GM21447 (cell line): ENCODE measurements around the gene CDC42BPA.
"Not testable (repeated sequence)": the region's sequence is repeated elsewhere in the genome, so short reads cannot be mapped to it uniquely, and the experiment has no call there.

Source experiments
- ATAC-seq: cut with Tn5 transposase; IDR thresholded peaks from one replicate; pipeline ENCODE4 v1.9.1; 2021; ENCODE audit not compliant: unreplicated experiment

CDC42BPA gene

DNA sequence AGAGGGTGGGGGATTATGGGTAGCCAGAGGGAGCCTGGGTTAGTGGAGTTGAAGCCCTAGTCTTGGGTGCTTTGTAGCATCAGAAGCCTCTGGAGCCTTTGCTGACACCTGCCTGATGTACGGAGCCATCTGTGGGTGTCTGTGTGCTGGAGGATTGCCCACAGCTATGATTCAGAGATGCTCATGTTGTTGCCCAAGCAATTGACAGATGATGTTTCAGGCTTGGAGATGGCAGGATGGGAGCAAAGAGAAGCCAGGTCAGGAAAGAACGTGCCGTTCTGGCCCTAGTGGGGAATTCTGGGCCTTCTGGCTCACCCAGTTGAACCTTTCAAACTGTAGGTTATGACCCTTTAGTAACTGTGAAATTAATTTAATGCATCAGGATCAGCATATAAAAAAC, 350.6 kb downstream of the CDC42BPA start:
- ATAC-seq: no peak

DNA sequence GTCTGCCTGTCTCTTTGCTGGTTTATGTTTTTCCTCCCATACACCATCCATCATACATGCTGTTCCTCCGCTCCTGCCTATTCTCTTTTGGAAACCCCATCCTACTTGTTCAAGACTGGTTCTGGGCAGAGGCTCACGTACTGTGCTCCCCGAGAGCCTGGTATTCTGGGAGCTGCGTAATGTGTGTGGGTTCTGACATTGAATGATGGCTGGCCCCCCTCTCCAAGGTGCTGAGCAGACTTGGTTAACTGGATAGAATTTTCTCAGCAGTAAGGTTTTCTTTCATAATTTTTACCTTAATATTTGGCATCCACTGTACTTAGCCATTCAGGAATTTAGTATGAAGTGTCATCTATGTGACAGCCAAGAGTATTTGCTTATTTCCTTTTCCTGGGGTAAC, 351.6 kb downstream of the CDC42BPA start:
- no peak for ATAC-seq

DNA sequence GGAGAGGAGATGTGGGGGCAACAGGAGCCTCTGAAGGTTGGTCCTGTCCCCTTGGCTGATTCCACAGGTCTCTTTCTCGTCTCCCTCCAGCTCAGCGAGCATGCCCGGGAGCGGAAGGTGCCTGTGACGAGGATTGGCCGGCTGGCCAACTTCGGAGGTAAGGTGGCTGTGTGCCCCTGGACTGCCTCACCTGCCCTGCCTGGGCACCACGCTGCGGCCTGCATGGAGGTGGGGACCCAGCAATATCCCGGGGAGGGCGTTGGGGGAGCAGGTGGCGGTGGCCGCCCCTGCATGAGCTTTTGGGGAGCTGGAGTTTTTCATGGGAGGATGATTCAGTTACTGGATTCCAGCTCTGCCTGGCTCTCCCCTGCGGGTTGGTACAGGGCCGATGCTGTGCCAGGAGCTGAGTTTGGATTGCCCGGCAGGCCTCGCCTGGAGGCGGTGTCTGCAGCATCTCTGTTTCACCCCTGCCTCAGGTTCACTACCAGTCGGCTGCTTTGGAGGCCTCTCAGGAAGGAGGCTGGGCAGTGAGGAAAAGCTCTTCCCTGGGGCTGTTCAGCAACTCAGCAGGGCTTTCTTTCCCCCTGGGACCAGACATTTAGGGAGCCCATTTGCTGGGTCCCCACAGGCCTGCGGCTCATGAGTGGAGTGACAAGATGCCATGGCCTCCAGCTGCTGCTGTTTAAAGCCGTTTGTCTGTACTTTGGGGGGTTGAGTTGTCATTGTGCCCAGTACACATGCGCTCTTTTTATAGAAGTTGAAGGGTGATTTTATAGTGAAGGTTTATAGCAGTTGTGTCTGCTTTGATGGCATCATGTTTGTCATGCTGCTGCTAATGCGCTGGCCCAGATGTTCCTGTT, 352.5 kb downstream of the CDC42BPA start:
- ATAC-seq: no peak

DNA sequence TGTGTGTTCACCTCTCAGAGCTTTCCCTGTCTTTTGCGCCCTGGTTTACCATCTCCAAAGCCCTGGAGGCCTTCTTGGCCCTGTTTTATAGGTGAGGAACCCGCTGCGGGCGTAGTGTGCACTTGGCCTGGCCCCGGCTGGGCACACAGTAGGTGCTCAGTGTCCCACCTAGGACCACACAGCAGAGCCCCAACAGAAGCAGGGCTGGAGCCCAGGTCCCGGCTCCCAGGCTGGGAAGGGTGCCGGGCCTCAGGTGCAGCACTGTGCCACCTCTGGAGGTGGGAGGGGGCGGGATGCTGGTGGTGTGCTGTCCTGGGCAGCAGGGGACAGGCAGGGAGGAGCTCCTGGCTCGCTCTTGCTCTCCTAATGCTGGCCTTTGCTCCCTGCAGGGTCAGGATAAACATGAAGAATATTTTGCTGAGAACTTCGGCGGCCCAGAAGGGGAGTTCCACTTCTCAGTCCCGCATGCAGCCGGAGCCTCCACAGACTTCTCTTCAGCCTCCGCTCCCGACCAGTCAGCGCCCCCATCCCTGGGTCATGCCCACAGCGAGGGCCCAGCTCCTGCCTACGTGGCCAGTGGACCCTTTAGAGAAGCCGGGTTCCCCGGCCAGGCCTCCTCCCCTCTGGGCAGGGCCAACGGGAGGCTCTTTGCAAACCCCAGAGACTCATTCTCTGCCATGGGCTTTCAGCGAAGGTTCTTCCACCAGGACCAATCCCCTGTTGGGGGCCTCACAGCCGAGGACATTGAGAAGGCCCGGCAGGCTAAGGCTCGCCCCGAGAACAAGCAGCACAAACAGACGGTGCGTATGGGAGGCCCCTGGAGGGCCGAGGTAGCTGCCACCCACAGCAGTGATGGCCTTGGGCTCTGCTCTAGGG, 353.4 kb downstream of the CDC42BPA start:
- no peak for ATAC-seq

DNA sequence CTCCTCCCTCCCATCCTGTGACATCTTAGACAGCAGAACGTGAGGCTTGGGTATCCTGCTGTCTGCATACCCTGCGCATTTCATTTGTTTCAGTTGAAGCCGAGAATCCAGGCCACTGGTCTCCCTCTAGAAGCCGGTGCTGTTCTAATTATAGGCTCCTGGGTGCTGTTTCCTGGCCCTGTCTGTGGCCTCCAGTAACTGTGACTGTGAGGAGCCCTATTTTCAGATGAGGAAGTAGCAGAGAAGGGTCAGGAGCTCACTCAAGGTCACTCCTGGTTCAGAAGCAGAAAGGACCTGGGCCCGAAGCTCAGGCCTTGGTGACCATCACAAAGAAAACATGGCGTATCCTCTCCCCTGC, 354.2 kb downstream of the CDC42BPA start:
- ATAC-seq: no peak

DNA sequence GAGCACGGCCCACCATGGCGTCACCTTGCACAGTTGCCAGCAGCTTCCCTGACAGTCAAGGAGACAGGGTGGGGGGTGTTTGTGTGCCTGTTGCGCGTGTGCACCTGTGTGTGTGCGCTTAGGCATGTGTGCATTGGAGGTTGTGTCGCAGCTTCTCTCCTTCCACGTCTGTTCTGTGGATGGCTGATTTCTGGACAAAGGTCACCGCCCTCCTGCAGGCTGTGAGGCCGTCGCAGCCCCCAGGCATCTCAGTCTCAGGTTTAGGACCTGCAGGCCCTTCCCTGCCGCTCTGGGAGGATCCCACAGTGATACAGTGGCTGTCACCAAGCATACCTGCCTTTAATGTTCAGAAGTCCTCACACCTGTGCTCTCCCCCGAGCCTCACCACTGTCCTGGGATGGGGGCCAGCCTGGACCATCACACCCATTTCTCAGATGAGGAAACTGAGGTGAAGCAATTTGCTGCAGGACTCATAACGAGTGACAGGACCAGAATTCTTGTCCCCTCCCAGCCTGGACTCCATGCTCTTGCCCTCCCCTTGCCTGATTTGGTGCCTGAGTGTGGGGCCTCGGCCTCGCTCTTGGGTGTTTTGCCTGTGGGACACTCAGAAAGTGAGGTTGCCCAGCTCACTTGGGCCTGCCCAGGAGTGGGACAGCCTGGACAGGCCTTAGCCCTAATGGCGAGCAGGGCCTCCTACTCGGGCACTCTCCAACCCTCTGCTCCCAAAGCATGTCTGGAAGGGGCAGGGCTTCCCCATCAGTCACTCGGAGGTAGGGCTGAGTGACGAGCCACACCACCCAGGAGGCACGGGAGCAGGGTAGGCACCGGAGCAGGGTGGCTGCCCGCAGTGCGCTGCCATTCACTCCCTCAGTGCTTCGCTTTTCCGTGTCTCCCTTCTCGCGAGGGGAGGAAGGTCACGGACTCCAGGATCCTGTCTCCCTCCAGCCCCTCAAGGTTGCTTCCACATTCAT, 355.6 kb downstream of the CDC42BPA start:
- ATAC-seq: no peak

DNA sequence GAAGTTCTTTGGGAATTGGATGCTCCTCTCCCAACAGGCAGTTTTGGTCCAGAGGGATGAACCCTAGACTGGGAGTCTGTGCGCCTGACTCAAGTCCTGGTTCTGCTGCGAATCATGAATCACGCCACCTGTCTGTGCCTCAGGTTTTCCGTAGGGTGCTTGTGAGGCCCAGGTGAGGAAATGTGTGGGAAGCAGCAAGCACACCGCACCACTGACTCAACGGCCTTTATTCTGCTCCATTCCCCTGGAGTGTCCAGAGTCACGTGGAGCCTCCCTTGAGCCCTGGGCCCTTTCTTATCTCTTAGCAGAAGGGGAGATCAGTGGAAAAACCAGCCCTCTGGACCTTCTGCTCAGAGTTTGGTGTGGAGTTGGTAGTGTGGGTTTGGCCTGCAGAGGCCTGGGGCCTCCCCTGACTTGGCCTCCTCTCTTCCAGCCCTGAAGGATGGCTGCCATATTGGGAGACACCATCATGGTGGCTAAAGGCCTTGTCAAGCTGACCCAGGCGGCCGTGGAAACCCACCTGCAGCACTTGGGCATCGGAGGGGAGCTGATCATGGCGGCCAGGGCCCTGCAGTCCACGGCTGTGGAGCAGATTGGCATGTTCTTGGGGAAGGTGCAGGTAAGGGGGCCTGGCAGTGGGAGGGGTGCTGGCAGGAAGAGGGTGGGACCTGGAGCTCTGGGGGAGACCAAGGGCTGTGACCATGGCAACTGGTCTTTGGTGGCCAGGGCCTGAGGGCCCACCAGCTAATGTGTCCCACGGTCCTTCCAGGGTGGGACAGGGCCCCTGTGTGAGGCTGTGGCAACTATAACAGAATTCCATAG, 357.1 kb downstream of the CDC42BPA start:
- ATAC-seq: no peak

DNA sequence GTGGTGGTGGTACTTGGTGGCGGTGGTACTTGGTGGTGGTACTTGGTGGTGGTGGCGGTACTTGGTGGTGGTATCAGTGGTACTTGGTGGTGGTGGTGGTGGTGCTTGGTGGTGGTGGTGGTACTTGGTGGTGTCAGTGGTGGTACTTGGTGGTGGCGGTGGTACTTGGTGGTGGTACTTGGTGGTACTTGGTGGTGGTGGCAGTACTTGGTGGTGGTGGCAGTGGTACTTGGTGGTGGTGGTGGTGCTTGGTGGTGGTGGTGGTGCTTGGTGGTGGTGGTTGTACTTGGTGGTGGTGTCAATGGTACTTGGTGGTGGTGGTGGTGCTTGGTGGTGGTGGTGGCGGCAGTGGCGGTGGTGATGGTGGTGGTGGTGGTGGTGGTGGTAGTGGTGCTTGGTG, 358.0 kb downstream of the CDC42BPA start:
- no peak for ATAC-seq

DNA sequence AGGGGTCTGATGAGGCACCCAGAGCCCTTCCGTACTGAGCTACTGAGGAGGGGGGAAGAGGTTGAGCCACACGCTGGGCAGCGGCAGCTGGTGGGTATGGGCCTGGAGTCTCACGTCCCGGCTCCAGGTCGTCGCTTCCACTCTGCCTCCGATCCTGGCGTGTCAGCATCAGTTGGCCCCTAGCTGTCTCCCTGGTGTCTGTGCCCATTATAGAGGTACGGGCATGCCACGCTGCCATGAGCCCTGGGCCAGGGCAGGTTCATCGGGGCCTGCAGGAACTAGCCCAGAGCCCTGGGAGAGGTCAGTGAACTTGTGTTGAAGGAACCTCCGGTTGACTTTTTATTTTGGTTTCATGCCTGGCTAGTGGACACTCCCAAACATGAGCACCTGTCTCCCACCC, 360.0 kb downstream of the CDC42BPA start:
- no peak for ATAC-seq

DNA sequence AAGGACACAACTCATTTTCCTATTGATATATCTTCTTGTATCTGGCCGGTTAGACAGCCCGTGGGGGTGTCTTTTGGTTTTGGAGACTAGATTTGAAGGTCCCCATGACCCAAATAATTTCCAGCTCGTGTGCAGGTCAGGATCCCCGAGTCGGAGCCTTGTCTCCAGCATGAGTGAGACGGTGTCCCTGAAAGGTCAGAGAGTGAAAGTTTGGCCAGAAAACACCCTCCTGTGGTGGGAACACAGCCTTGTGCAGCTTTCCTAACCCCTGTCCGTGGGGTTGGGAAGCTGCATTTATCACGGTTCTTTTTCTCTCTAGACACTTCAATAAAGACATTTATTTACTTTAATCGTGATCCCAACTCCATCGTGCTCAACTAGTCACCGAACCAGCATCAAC, 360.6 kb downstream of the CDC42BPA start:
- no peak for ATAC-seq

DNA sequence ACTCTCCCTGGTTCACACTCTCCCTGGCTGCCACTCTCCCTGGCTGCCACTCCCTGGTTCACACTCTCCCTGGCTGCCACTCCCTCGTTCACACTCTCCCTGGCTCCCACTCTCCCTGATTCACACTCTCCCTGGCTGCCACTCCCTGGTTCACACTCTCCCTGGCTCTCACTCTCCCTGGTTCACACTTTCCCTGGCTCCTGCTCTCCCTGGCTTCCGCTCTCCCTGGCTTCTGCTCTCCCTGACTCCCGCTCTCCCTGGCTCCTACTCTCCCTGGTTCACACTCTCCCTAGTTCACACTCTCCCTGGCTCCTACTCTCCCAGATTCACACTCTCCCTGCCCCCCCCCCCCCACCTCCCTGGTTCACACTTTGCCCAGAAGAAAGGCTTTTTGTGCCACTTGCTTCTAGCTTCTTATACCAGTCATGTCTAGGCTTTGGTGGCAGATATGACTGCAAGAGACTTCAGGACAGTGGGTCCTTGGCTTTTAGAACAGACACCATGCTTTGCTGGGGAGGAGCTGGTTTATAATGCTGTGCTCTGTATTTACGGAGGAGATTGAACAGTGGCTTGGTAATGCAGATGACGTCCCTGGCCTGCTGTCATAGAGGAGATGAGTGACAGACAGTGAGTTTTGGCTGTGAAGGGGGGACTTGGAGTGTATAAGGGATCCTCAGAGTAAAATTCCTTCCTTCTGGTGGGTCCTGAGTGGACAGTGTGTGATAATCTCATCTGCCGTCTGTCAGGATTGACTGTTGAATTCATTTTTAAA, 361.2 kb downstream of the CDC42BPA start:
- no peak for ATAC-seq

DNA sequence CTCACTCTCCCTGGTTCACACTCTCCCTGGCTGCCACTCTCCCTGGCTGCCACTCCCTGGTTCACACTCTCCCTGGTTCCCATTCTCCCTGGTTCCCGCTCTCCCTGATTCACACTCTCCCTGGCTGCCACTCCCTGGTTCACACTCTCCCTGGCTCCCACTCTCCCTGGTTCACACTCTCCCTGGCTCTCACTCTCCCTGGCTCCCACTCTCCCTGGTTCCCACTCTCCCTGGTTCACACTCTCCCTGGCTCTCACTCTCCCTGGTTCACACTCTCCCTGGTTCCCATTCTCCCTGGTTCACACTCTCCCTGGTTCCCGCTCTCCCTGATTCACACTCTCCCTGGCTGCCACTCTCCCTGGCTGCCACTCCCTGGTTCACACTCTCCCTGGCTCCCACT, 362.4 kb downstream of the CDC42BPA start:
- not testable (repeated sequence) for ATAC-seq

DNA sequence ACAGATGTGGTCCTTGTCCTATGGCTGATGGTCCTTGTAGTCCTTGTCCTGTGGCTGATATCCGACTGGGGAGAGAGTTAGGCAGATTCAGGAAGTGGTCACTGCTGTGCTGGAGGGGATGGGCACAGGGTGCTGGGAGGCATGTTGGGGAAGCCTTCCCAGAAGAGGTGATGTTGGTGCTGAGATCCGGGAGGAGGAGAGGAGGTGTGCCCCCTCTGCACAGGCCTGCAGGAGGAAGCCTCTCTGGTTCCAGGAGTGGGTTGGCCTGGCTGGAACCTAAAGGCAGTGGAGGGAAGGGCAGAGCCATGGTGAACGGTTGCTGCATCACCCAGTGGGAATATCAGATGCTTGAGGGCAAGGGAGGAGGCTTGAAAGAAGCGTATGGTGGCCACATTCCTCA, 363.5 kb downstream of the CDC42BPA start:
- no peak for ATAC-seq

DNA sequence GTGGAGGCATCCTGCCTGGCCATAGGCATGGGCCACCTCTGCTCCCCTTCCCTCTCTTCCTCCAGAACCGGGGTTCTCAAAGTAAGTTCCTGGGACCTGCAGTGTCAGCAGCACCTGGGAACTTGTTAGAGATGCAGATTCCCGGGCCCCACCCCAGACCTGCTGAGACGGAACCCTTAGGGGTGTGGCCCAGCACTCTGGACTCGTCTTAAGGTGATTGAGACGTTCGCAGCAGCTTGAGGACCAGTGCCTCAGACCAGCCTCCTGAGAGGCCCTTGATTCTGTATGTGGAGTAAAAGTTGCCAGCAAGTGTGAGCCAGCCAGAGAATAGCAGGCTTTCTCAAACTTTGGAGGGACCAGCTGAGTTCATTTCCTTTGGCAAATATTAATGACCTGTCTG, 364.0 kb downstream of the CDC42BPA start:
- ATAC-seq: no peak

DNA sequence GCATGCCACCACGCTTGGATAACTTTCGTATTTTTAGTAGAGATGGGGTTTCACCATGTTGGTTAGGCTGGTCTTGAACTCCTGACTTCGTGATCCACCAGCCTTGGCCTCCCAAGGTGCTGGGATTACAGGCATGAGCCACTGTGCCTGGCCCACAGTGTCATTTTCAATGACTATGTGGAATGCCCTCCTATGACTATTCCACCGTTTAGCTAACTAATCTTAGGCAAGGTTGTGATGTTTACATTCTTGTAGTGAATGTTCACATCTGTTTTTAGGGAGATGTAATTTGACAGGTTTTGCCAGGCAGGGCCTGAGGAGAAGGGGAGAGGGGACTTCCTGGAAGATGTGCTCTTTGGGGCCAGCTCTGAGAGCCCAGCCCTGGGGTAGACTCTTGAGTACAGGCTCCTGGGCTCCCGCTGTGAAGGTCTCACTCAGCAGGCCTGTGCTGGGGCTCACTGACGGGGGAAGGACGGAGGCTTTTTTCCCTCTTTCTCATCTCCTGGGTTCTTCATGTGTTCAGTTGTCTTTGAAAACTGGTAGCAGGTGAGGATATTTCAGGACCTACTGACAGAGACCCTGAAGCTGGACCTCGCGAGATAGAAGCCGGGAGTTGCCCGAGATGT, 365.0 kb downstream of the CDC42BPA start:
- ATAC-seq: no peak

DNA sequence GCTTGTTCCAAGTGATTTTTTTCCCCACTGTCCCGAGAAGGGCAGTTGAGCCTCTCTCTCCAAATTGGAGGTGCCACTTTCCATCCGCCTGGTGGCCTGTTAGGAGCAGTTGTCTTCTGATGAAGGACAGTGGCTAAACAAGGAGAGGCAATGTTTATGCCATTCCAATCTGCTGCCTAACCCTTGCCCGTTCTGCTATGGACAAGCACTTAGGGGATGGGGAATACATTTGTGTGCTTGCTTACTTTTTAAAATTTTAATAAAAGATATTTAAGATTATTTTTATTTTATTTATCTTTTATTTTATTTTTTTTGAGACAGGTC, 366.2 kb downstream of the CDC42BPA start:
- no peak for ATAC-seq

DNA sequence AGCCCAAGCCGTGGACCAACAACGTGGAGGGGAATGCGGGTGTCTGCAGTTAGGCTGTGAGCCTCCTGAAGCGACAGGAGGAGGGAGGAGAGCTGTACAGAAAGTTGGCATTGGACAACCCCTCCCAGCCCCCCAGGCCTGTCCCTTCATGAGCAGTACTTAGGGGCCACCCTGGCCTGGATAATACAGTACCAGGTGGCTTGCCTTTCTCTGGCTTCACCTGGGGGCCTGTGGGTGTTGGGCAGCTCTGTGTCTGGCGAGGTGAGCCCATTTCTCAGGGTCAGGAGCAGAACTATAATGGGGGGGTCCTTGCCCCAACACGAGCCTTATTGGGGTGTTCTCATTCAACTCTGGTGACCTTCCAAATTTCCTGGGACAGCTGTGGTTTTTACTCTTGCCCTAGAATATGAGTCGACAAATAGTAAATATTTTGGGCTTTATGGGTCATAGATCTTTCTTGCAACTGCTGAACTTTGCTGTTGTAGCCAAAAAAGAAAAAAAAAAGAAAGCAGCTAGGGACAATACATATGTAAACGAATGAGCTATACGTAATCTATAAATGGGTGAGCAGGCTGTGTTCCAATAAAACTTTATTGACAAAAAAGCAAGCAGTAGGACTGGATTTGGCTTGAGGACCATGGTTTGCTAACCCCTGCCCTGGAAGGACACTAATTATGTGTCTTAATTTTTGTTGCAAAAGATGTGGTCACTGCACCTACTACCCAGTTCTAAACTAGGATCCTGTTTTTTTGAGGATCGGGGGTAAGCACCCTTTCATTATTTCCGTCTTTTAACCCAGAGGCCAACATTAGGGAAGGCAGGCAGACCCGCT, 366.8 kb downstream of the CDC42BPA start:
- ATAC-seq: no peak

DNA sequence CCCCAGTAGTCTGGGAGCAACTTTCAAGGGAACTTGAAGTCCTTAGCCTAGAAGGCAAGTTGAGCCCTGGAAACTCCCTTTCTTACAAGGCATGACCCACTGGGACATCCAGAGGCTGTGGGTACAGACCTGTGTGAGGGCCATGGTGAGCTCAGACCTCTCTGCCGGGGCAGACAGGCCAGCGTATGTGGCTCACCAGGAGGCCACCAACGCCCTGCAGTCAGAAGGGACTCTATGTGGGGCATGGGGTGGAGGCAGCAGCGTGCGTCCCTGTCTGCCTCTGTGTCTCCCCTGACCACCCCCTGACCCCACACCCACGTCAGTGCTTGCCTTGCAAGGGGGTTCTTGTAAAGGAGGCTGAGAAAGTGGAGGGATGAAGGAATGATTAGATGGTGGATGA, 367.4 kb downstream of the CDC42BPA start:
- ATAC-seq: no peak
